T-helper 22 cell (primary cell): ENCODE results near the gene SOWAHD.
"Not testable (repeated sequence)": the region's sequence is repeated elsewhere in the genome, so short reads cannot be mapped to it uniquely, and the experiment has no call there.

Experiments
- DNase-seq: peaks from one replicate; pipeline ENCODE4 v3.0.0-alpha.2; 2020; ENCODE audit warnings: low read depth

SOWAHD gene

GRCh38 chrX:119758731-119759247, 401 bp downstream of the SOWAHD start:
- DNase-seq: peak; percentile 23

GRCh38 chrX:119759248-119759766, 919 bp downstream of the SOWAHD start:
- DNase-seq: no peak

GRCh38 chrX:119760026-119760877, 1.9 kb downstream of the SOWAHD start:
- no peak for DNase-seq

GRCh38 chrX:119762718-119763117, 4.3 kb downstream of the SOWAHD start:
- no peak for DNase-seq

- no peak for DNase-seq
Measured at GRCh38 chrX:119763181-119763580, 4.8 kb downstream of the SOWAHD start.

- no peak for DNase-seq
Measured at GRCh38 chrX:119763836-119764387, 5.5 kb downstream of the SOWAHD start.

GRCh38 chrX:119768436-119768835, 10.0 kb downstream of the SOWAHD start:
- not testable (repeated sequence) for DNase-seq

- DNase-seq: not testable (repeated sequence)
Measured at GRCh38 chrX:119769388-119769787, 11.0 kb downstream of the SOWAHD start.

- DNase-seq: no peak
Measured at GRCh38 chrX:119775517-119776238, 17.3 kb downstream of the SOWAHD start.

- no peak for DNase-seq
Measured at GRCh38 chrX:119778829-119779228, 20.4 kb downstream of the SOWAHD start.

- no peak for DNase-seq
Measured at GRCh38 chrX:119783026-119783425, 24.6 kb downstream of the SOWAHD start.

- DNase-seq: peak; percentile 5
Measured at GRCh38 chrX:119784747-119785446, 26.5 kb downstream of the SOWAHD start.

- peak; percentile 2 for DNase-seq
Measured at GRCh38 chrX:119790977-119791436, 32.6 kb downstream of the SOWAHD start.

GRCh38 chrX:119791437-119792231, 33.2 kb downstream of the SOWAHD start, which contains the start of gene RPL39:
Gene RPL39, minus strand, starts transcription at chrX:119791630. Its CDS starts 54 bp downstream, at chrX:119791576.
- peak; percentile 66 for DNase-seq

- no peak for DNase-seq
Measured at GRCh38 chrX:119801253-119802221, 43.1 kb downstream of the SOWAHD start.

GRCh38 chrX:119802546-119802945, 44.2 kb downstream of the SOWAHD start:
- no peak for DNase-seq

GRCh38 chrX:119808461-119808860, 50.1 kb downstream of the SOWAHD start:
- not testable (repeated sequence) for DNase-seq

- no peak for DNase-seq
Measured at GRCh38 chrX:119809185-119809666, 50.8 kb downstream of the SOWAHD start.
